GM12865 (cell line): Measurements from ENCODE around the gene MB21D2.
"Not testable (repeated sequence)": the region's sequence is repeated elsewhere in the genome, so short reads cannot be mapped to it uniquely, and the experiment has no call there.

Experiments used
- DNase-seq: peaks from one replicate; pipeline ENCODE4 v3.0.0; 2010; ENCODE audit warnings: low read depth
- H3K4me3 ChIP-seq: 2 replicates; pipeline ENCODE4 v1.5.1; 2011; ENCODE audit warnings: mild to moderate bottlenecking, low read depth, low read length, control low read depth
- CTCF ChIP-seq: IDR thresholded peaks from 2 replicates; pipeline ENCODE4 v1.5.1; 2011; ENCODE audit warnings: low read length, control low read depth, low read depth, inconsistent platforms; ENCODE audit not compliant: insufficient read depth; ENCODE audit errors: missing control alignments

Gene MB21D2

GRCh38 chr3:192917404-192918274 is at the start of gene MB21D2:
MB21D2 (minus strand) TSS chr3:192917856; CDS start chr3:192917840, 16 bp downstream.
- DNase-seq = peak; percentile 90
- H3K4me3 ChIP-seq = peak within 1 kb of the TSS; percentile 99
- no peak for TF ChIP-seq CTCF

GRCh38 chr3:192964959-192965719 is 47.5 kb upstream of the MB21D2 start:
- not testable (repeated sequence) for H3K4me3 ChIP-seq, DNase-seq

GRCh38 chr3:192959773-192960172 is 42.1 kb upstream of the MB21D2 start:
- no peak for TF ChIP-seq CTCF
- no peak overlapping the region for H3K4me3 ChIP-seq
- DNase-seq = no peak

GRCh38 chr3:192958219-192958872 is 40.7 kb upstream of the MB21D2 start:
- no peak for DNase-seq
- TF ChIP-seq CTCF = no peak
- no peak overlapping the region for H3K4me3 ChIP-seq

- peak; percentile 3 for DNase-seq
- no peak overlapping the region for H3K4me3 ChIP-seq
- no peak for TF ChIP-seq CTCF
Measured at GRCh38 chr3:192957441-192958021, 39.9 kb upstream of the MB21D2 start.

- no peak for TF ChIP-seq CTCF
- no peak for DNase-seq
- no peak overlapping the region for H3K4me3 ChIP-seq
Measured at GRCh38 chr3:192953926-192954325, 36.3 kb upstream of the MB21D2 start.

- DNase-seq = no peak
- TF ChIP-seq CTCF = no peak
- no peak overlapping the region for H3K4me3 ChIP-seq
Measured at GRCh38 chr3:192947421-192947820, 29.8 kb upstream of the MB21D2 start.
